GM23248 (cell line): ENCODE data around the gene VASN. TPM values are rescaled to one million over a fixed set of nuclear protein-coding genes. Genes with fewer than 3 reads are reported as not detected.

Experiments used
- DNase-seq: peaks from one replicate; pipeline ENCODE4 v3.0.0-alpha.2; 2015
- H2AFZ ChIP-seq: fragments of 200-600 bp; sonication (generic); 2 replicates; pipeline ENCODE4 v1.6.1; 2016; ENCODE audit warnings: antibody characterized with exemption
- H3F3A ChIP-seq: fragments of 200-600 bp; sonication (generic); 2 replicates; pipeline ENCODE4 v1.6.1; 2016; ENCODE audit warnings: mild to moderate bottlenecking, antibody characterized with exemption, mixed run types; ENCODE audit not compliant: insufficient read depth
- H3K27ac ChIP-seq: fragments of 200-600 bp; sonication (generic); 2 replicates; pipeline ENCODE4 v1.5.1; 2016; ENCODE audit warnings: mild to moderate bottlenecking
- H3K27me3 ChIP-seq: fragments of 200-600 bp; sonication (generic); replicated peaks from 2 replicates; pipeline ENCODE4 v1.6.1; 2016; ENCODE audit warnings: mild to moderate bottlenecking; ENCODE audit not compliant: insufficient read depth
- H3K36me3 ChIP-seq: fragments of 200-600 bp; sonication (generic); 2 replicates; pipeline ENCODE4 v1.6.1; 2016; ENCODE audit warnings: low read depth, mild to moderate bottlenecking
- H3K4me1 ChIP-seq: fragments of 200-600 bp; sonication (generic); 2 replicates; pipeline ENCODE4 v1.6.1; 2016; ENCODE audit warnings: mild to moderate bottlenecking; ENCODE audit not compliant: insufficient read depth
- H3K4me2 ChIP-seq: fragments of 200-600 bp; sonication (generic); one replicate; pipeline ENCODE4 v1.6.1; 2016; ENCODE audit warnings: mild to moderate bottlenecking; ENCODE audit not compliant: unreplicated experiment
- H3K4me3 ChIP-seq: fragments of 200-600 bp; sonication (generic); 2 replicates; pipeline ENCODE4 v1.5.1; 2016; ENCODE audit warnings: mild to moderate bottlenecking
- H3K79me2 ChIP-seq: fragments of 200-600 bp; sonication (generic); 2 replicates; pipeline ENCODE4 v1.6.1; 2016; ENCODE audit warnings: mild to moderate bottlenecking; ENCODE audit not compliant: insufficient read depth
- H3K9ac ChIP-seq: fragments of 200-600 bp; sonication (generic); 2 replicates; pipeline ENCODE4 v1.6.1; 2016; ENCODE audit warnings: mild to moderate bottlenecking
- H3K9me2 ChIP-seq: fragments of 200-600 bp; sonication (generic); 2 replicates; pipeline ENCODE4 v1.6.1; 2016; ENCODE audit warnings: mixed run types, mild to moderate bottlenecking, moderate library complexity; ENCODE audit not compliant: insufficient read depth
- H3K9me3 ChIP-seq: fragments of 200-600 bp; sonication (generic); one replicate; pipeline ENCODE4 v1.6.1; 2017; ENCODE audit warnings: low read depth
- H4K20me1 ChIP-seq: fragments of 200-600 bp; sonication (generic); 2 replicates; pipeline ENCODE4 v1.6.0; 2016; ENCODE audit not compliant: insufficient read depth
- EZH2 ChIP-seq: fragments of 200-600 bp; sonication (generic); IDR thresholded peaks from 2 replicates; pipeline ENCODE4 v1.6.1; 2018; ENCODE audit warnings: antibody characterized with exemption, mild to moderate bottlenecking; ENCODE audit not compliant: insufficient read depth, poor library complexity, severe bottlenecking
- EZH2phosphoT487 ChIP-seq: fragments of 200-600 bp; sonication (generic); IDR thresholded peaks from 2 replicates; pipeline ENCODE4 v1.6.1; 2018; ENCODE audit warnings: antibody characterized with exemption, moderate library complexity, mild to moderate bottlenecking, low read depth; ENCODE audit not compliant: insufficient read depth
- WGBS, 2 experiments: methylation state at CpG; one replicate each; pipeline ENCODE4 v1.1.6; 2015 to 2017; ENCODE audit warnings: low lambda C conversion rate in 2 of 2, low coverage in 1 of 2; ENCODE audit errors: missing lambda C conversion rate in 2 of 2; 5-methylcytosine and 5-hydroxymethylcytosine counted together
- in situ Hi-C: fragments of 300-500 bp; cut with MboI; formaldehyde crosslinking; loops from 2 replicates; pipeline ENCODE4 v1.15.0; 2020
- polyA plus RNA-seq: library from polyadenylated mRNA; unstranded; fragments of >200 nt; fragmentation: Nextera tagmentation; extraction: Ambion mirVana; gene quantifications from 2 replicates; pipeline ENCODE4 v1.2.1, GENCODE V29; 2016
- total RNA-seq: library from RNA; depleted of rRNA; stranded (reverse); fragments of >200 nt; shearing (Covaris generic); gene quantifications from 2 replicates; pipeline ENCODE4 v1.2.3, GENCODE V29; 2014

VASN gene
- total and polyA plus RNA-seq, 2 experiments from 2014 or later: 160 to 223 TPM

DNA sequence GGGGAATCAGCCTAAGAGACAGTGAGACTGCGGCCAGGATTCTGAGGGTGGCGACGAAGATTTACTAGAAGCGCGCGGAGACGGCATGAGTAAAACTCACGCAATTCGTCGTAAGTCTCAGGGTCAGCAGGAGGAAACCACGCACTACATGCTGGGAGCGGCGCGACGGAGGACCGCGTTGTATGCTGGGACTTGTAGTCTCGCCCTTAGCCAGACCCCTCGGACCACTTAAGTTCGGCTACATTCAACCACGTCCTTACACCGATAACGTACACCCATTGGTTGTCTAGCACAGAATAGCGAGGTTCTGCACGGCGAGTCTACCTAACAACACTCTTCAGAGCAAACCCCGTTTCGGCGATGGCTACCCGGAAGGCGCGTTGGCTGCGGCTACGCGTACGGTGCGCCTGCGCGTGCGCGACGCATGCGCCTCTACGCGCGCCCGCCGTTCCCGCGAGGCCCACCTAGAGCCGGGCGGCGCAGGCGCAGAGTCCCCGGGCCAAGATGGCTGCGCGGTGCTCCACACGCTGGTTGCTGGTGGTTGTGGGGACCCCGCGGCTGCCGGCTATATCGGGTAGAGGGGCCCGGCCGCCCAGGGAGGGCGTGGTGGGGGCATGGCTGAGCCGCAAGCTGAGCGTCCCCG is 53.9 kb downstream of the VASN start, which contains the start of gene DNAJA3:
TSS of gene DNAJA3 (plus strand) at position 491 of the 643 bp plus-strand sequence. CDS start at position 505, 14 bp downstream.
- Histone ChIP-seq H3K27ac (peak within 1 kb of the TSS; percentile 93), H3K27me3 (no peaks in the 10 kb centered on the region), H3K9ac (peak within 1 kb of the TSS; percentile 96), H3K36me3 (no peaks in the 10 kb centered on the region), H3K9me3 (no peaks in the 10 kb centered on the region), H3K4me2 (peak within 1 kb of the TSS; percentile 93), H3F3A (no peaks in the 10 kb centered on the region), H2AFZ (peak within 1 kb of the TSS; percentile 67), H3K4me3 (peak within 1 kb of the TSS; percentile 93), H3K4me1 (peaks cover 15% of the 10 kb centered on the region), H3K9me2 (no peaks in the 10 kb centered on the region), H4K20me1 (no peaks in the 10 kb centered on the region), H3K79me2 (peaks cover 48% of the 10 kb centered on the region)
- in situ Hi-C loops: no loop called here
- TF ChIP-seq EZH2: no peak
- TF ChIP-seq EZH2phosphoT487: no peak
- 0 to 1% methylated on average over 62 to 66 of the region's 68 CpGs for WGBS, 2 experiments
- peak; percentile 99 for DNase-seq

DNA sequence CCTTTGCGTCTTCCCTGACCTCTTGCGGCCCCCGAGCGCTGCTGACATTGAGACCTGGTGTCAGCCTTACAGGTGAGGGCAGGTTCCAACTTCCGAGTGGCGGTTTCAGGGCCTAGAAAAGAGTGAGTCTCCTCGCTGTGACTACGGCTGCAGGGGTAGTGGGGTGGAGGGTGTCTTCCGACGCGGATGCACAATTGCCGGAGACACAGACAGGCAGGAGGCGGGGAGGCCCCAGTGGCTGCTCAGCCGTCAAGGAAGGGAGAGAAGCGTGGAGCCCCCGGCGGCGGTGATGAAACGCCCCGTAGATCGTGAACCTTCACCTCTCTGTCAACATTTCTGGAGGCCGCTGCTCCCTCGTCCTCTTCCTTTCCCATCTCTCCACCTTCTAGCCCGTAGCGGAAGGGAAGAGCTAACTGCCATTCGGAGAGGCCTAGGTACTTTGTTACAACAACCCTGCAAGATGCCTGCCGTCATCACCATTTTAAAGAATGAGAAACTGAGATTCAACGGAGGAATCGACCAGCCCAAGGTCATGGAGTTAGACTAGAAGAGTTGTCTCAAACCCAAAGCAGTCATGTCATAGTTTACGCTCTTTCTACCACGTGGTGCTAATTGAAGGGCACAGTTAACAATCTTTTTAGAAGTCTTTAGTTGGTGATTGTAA is 54.5 kb downstream of the VASN start:
- Histone ChIP-seq H3K9me3 (no peaks in the 10 kb centered on the region), H3F3A (no peaks in the 10 kb centered on the region), H3K36me3 (0 out of 2 replicates have a peak, but pooled peaks cover 4% of the 10 kb centered on the region), H3K9me2 (no peaks in the 10 kb centered on the region), H3K27me3 (no peaks in the 10 kb centered on the region), H3K9ac (peak overlapping the region; percentile 96), H3K4me3 (peak overlapping the region; percentile 93), H3K79me2 (peaks cover 55% of the 10 kb centered on the region), H2AFZ (peak overlapping the region; percentile 67), H4K20me1 (no peaks in the 10 kb centered on the region), H3K4me1 (peaks cover 15% of the 10 kb centered on the region), H3K4me2 (peak overlapping the region; percentile 93), H3K27ac (peak overlapping the region; percentile 93)
- TF ChIP-seq EZH2: no peak
- no peak for TF ChIP-seq EZH2phosphoT487
- WGBS, 2 experiments: 4 to 5% methylated on average over 31 of the region's 31 CpGs
- DNase-seq: peak; percentile 50
- in situ Hi-C loops: no loop called here

DNA sequence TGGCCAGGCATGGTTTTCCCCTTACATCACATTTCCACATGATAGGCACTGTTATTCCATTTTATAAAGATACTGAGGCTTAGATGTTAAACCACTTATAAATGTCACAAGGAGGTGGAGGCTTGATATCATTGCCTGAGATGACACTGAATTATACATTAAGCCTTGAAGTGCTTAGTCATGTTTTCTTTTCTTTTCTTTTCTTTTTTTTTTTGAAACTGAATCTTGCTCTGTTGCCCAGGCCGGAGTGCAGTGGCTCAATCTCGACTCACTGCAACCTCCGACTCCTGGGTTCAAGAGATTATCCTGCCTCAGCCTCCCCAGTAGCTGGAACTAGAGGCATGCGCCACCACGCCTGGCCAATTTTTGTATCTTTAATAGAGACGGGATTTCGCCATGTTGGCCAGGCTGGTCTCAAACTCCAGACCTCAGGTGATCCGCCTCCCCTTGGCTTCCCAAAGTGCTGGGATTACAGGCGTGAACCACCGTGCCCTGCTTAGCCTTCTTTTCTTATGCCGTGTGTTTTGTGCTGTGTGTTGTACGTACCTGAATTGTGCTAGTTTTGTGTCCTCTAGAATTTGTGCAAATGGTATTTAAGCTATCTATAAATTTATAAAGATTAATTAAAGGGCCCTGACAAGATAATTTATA is 55.2 kb downstream of the VASN start:
- peak overlapping the region; percentile 67 for H2AFZ ChIP-seq
- H3K4me3 ChIP-seq: peak overlapping the region; percentile 93
- 86 to 89% methylated on average over 11 to 12 of the region's 12 CpGs for WGBS, 2 experiments
- TF ChIP-seq EZH2phosphoT487 (no peak), EZH2 (no peak)
- H3K9me2 ChIP-seq: no peaks in the 10 kb centered on the region
- peaks cover 15% of the 10 kb centered on the region for H3K4me1 ChIP-seq
- H4K20me1 ChIP-seq: no peaks in the 10 kb centered on the region
- no peaks in the 10 kb centered on the region for H3F3A ChIP-seq
- peak overlapping the region; percentile 96 for H3K9ac ChIP-seq
- H3K27me3 ChIP-seq: no peaks in the 10 kb centered on the region
- H3K9me3 ChIP-seq: no peaks in the 10 kb centered on the region
- peaks cover 62% of the 10 kb centered on the region for H3K79me2 ChIP-seq
- 0 out of 2 replicates have a peak, but pooled peaks cover 6% of the 10 kb centered on the region for H3K36me3 ChIP-seq
- peak; percentile 14 for DNase-seq
- H3K27ac ChIP-seq: peak overlapping the region; percentile 93
- in situ Hi-C loops: no loop called here
- H3K4me2 ChIP-seq: peak overlapping the region; percentile 93

DNA sequence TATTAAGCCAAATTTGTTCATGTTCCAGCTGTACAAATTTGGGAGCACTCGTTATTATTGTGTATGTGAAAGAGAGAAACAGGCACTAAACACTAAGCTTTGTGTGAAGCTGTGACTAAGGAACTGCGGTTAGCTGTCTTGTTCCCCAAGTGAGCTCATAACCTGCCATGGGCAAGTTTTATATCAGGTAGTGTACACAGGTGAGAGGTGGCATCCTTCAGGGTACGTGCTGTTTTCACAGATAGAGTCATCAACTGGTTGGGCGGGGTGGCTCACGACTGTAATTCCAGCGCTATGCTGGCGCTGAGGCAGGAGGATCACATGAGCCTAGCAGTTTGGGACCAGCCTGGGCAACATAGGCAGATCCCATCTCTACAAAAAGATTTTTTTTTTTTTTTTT is 56.9 kb downstream of the VASN start:
- peaks cover 15% of the 10 kb centered on the region for H3K4me1 ChIP-seq
- no peaks in the 10 kb centered on the region for H3K9me3 ChIP-seq
- no peaks in the 10 kb centered on the region for H4K20me1 ChIP-seq
- H3K36me3 ChIP-seq: 0 out of 2 replicates have a peak, but pooled peaks cover 6% of the 10 kb centered on the region
- WGBS, 2 experiments: 91 to 94% methylated on average over 7 of the region's 7 CpGs
- H2AFZ ChIP-seq: no peak overlapping the region
- no peaks in the 10 kb centered on the region for H3F3A ChIP-seq
- no peak overlapping the region for H3K4me2 ChIP-seq
- no peak overlapping the region for H3K27ac ChIP-seq
- H3K27me3 ChIP-seq: no peaks in the 10 kb centered on the region
- DNase-seq: no peak
- H3K9ac ChIP-seq: no peak overlapping the region
- TF ChIP-seq EZH2phosphoT487: no peak
- TF ChIP-seq EZH2: no peak
- H3K9me2 ChIP-seq: no peaks in the 10 kb centered on the region
- no peak overlapping the region for H3K4me3 ChIP-seq
- H3K79me2 ChIP-seq: peaks cover 76% of the 10 kb centered on the region
- in situ Hi-C loops: no loop called here
